Activated T-helper 17 cell treated with anti-CD3 and anti-CD28 coated beads, Interleukin-2, amount 50 U/mL, for 72 hours (primary cell): Measurements from ENCODE around the gene EEIG1. TPM values are rescaled to one million over a fixed set of nuclear protein-coding genes. Genes with fewer than 3 reads are reported as not detected.

ENCODE experiments used
- ATAC-seq: fragments of 150-1000 bp; cut with Tn5 transposase; replicated peaks from 2 replicates; pipeline ENCODE4 v1.10.0; 2021; ENCODE audit warnings: mild to moderate bottlenecking, moderate library complexity
- H3K27ac Mint-ChIP-seq: one replicate; pipeline ENCODE4 v1.8.0; 2022; ENCODE audit warnings: mixed read lengths
- H3K27me3 Mint-ChIP-seq: one replicate; pipeline ENCODE4 v1.8.0; 2022; ENCODE audit warnings: mixed read lengths
- H3K36me3 Mint-ChIP-seq: one replicate; pipeline ENCODE4 v1.8.0; 2022; ENCODE audit warnings: low read depth, mild to moderate bottlenecking, mixed read lengths
- H3K4me1 Mint-ChIP-seq: one replicate; pipeline ENCODE4 v1.8.0; 2022; ENCODE audit warnings: mixed read lengths
- H3K4me3 Mint-ChIP-seq: one replicate; pipeline ENCODE4 v1.8.0; 2022; ENCODE audit warnings: mild to moderate bottlenecking, mixed read lengths
- H3K9me3 Mint-ChIP-seq: one replicate; pipeline ENCODE4 v1.8.0; 2022; ENCODE audit warnings: mixed read lengths
- total RNA-seq, 2 donors: library from RNA; stranded (reverse); gene quantifications; one replicate each; pipeline ENCODE4 v1.2.3, GENCODE V29; 2022

EEIG1 gene
- total RNA-seq, 2 donors from 2014 or later = 29.6 to 37.8 TPM

- Mint-ChIP-seq H3K36me3 (peaks cover 18% of the 10 kb centered on the region), H3K27me3 (no peaks in the 10 kb centered on the region), H3K4me1 (peaks cover 13% of the 10 kb centered on the region), H3K4me3 (no peak overlapping the region), H3K9me3 (no peaks in the 10 kb centered on the region), H3K27ac (peak overlapping the region; percentile 73)
- ATAC-seq = no peak
Measured at GRCh38 chr9:127949827-127950512, 30.8 kb downstream of the EEIG1 start.

GRCh38 chr9:127947841-127948710, 32.7 kb downstream of the EEIG1 start:
- no peak for ATAC-seq
- H3K27me3 Mint-ChIP-seq = no peaks in the 10 kb centered on the region
- H3K27ac Mint-ChIP-seq = peak overlapping the region; percentile 52
- H3K4me1 Mint-ChIP-seq = peaks cover 11% of the 10 kb centered on the region
- H3K4me3 Mint-ChIP-seq = no peak overlapping the region
- H3K36me3 Mint-ChIP-seq = peaks cover 20% of the 10 kb centered on the region
- H3K9me3 Mint-ChIP-seq = no peaks in the 10 kb centered on the region

GRCh38 chr9:127946728-127947127, 34.1 kb downstream of the EEIG1 start:
- Mint-ChIP-seq H3K4me1 (peaks cover 17% of the 10 kb centered on the region), H3K9me3 (no peaks in the 10 kb centered on the region), H3K4me3 (no peak overlapping the region), H3K27ac (peak overlapping the region; percentile 52), H3K27me3 (no peaks in the 10 kb centered on the region), H3K36me3 (peaks cover 24% of the 10 kb centered on the region)
- ATAC-seq = no peak

GRCh38 chr9:127945942-127946341, 34.8 kb downstream of the EEIG1 start:
- ATAC-seq = no peak
- peaks cover 17% of the 10 kb centered on the region for H3K4me1 Mint-ChIP-seq
- no peak overlapping the region for H3K27ac Mint-ChIP-seq
- H3K36me3 Mint-ChIP-seq = peaks cover 26% of the 10 kb centered on the region
- no peak overlapping the region for H3K4me3 Mint-ChIP-seq
- no peaks in the 10 kb centered on the region for H3K27me3 Mint-ChIP-seq
- no peaks in the 10 kb centered on the region for H3K9me3 Mint-ChIP-seq

GRCh38 chr9:127945338-127945737, 35.5 kb downstream of the EEIG1 start:
- no peak overlapping the region for H3K4me3 Mint-ChIP-seq
- no peaks in the 10 kb centered on the region for H3K9me3 Mint-ChIP-seq
- no peak for ATAC-seq
- H3K27ac Mint-ChIP-seq = no peak overlapping the region
- no peaks in the 10 kb centered on the region for H3K27me3 Mint-ChIP-seq
- peaks cover 17% of the 10 kb centered on the region for H3K4me1 Mint-ChIP-seq
- H3K36me3 Mint-ChIP-seq = peaks cover 32% of the 10 kb centered on the region

- no peak overlapping the region for H3K4me3 Mint-ChIP-seq
- no peak overlapping the region for H3K27ac Mint-ChIP-seq
- H3K27me3 Mint-ChIP-seq = no peaks in the 10 kb centered on the region
- peaks cover 34% of the 10 kb centered on the region for H3K36me3 Mint-ChIP-seq
- H3K9me3 Mint-ChIP-seq = no peaks in the 10 kb centered on the region
- H3K4me1 Mint-ChIP-seq = peaks cover 17% of the 10 kb centered on the region
- ATAC-seq = no peak
Measured at GRCh38 chr9:127944586-127945218, 36.1 kb downstream of the EEIG1 start.

- H3K36me3 Mint-ChIP-seq = peaks cover 34% of the 10 kb centered on the region
- peak; percentile 89 for ATAC-seq
- peak overlapping the region; percentile 69 for H3K27ac Mint-ChIP-seq
Measured at GRCh38 chr9:127943731-127944144, 37.1 kb downstream of the EEIG1 start.

GRCh38 chr9:127943011-127943662, 37.7 kb downstream of the EEIG1 start:
- Mint-ChIP-seq H3K36me3 (peaks cover 34% of the 10 kb centered on the region), H3K27me3 (no peaks in the 10 kb centered on the region), H3K9me3 (no peaks in the 10 kb centered on the region), H3K4me1 (peaks cover 12% of the 10 kb centered on the region), H3K4me3 (no peak overlapping the region), H3K27ac (peak overlapping the region; percentile 69)
- ATAC-seq = peak; percentile 3

More at GRCh38 chr9:127943731-127944144, 37.1 kb downstream of the EEIG1 start:
- no peak overlapping the region for H3K4me3 Mint-ChIP-seq
- no peaks in the 10 kb centered on the region for H3K27me3 Mint-ChIP-seq
- H3K4me1 Mint-ChIP-seq = peaks cover 16% of the 10 kb centered on the region
- H3K9me3 Mint-ChIP-seq = no peaks in the 10 kb centered on the region

GRCh38 chr9:127942216-127943010, 38.4 kb downstream of the EEIG1 start:
- peaks cover 35% of the 10 kb centered on the region for H3K36me3 Mint-ChIP-seq
- H3K4me3 Mint-ChIP-seq = no peak overlapping the region

GRCh38 chr9:127941961-127942215, 38.9 kb downstream of the EEIG1 start:
- Mint-ChIP-seq H3K9me3 (no peaks in the 10 kb centered on the region), H3K4me3 (no peak overlapping the region), H3K27me3 (no peaks in the 10 kb centered on the region), H3K36me3 (peaks cover 38% of the 10 kb centered on the region), H3K27ac (no peak overlapping the region), H3K4me1 (peaks cover 17% of the 10 kb centered on the region)
- no peak for ATAC-seq

More at GRCh38 chr9:127942216-127943010, 38.4 kb downstream of the EEIG1 start:
- Mint-ChIP-seq H3K4me1 (peaks cover 15% of the 10 kb centered on the region), H3K27ac (no peak overlapping the region), H3K27me3 (no peaks in the 10 kb centered on the region), H3K9me3 (no peaks in the 10 kb centered on the region)
- peak; percentile 59 for ATAC-seq

GRCh38 chr9:127941062-127941960, 39.5 kb downstream of the EEIG1 start:
- peaks cover 44% of the 10 kb centered on the region for H3K36me3 Mint-ChIP-seq
- H3K4me1 Mint-ChIP-seq = peaks cover 22% of the 10 kb centered on the region

GRCh38 chr9:127940593-127940992, 40.2 kb downstream of the EEIG1 start:
- Mint-ChIP-seq H3K27me3 (no peaks in the 10 kb centered on the region), H3K36me3 (peaks cover 51% of the 10 kb centered on the region), H3K4me3 (no peak overlapping the region), H3K4me1 (peaks cover 29% of the 10 kb centered on the region), H3K27ac (peak overlapping the region; percentile 50), H3K9me3 (no peaks in the 10 kb centered on the region)
- no peak for ATAC-seq

More at GRCh38 chr9:127941062-127941960, 39.5 kb downstream of the EEIG1 start:
- no peak overlapping the region for H3K4me3 Mint-ChIP-seq
- no peaks in the 10 kb centered on the region for H3K27me3 Mint-ChIP-seq
- ATAC-seq = no peak
- H3K27ac Mint-ChIP-seq = peak overlapping the region; percentile 50
- no peaks in the 10 kb centered on the region for H3K9me3 Mint-ChIP-seq

GRCh38 chr9:127938298-127938690, 42.5 kb downstream of the EEIG1 start:
- peak; percentile 2 for ATAC-seq
- H3K27ac Mint-ChIP-seq = peak overlapping the region; percentile 92
- peak overlapping the region; percentile 91 for H3K4me3 Mint-ChIP-seq
- no peaks in the 10 kb centered on the region for H3K27me3 Mint-ChIP-seq
- H3K4me1 Mint-ChIP-seq = peaks cover 33% of the 10 kb centered on the region
- no peaks in the 10 kb centered on the region for H3K9me3 Mint-ChIP-seq
- peaks cover 55% of the 10 kb centered on the region for H3K36me3 Mint-ChIP-seq
